IPS DF 4.7 (cell line): ENCODE results near the gene SYNCRIP.
"Not testable (repeated sequence)": the region's sequence is repeated elsewhere in the genome, so short reads cannot be mapped to it uniquely, and the experiment has no call there.

Experiments
- DNase-seq: peaks from one replicate; pipeline ENCODE4 v3.0.0-alpha.2; 2013; ENCODE audit warnings: low spot score; ENCODE audit errors: extremely low read depth

The SYNCRIP gene

DNA sequence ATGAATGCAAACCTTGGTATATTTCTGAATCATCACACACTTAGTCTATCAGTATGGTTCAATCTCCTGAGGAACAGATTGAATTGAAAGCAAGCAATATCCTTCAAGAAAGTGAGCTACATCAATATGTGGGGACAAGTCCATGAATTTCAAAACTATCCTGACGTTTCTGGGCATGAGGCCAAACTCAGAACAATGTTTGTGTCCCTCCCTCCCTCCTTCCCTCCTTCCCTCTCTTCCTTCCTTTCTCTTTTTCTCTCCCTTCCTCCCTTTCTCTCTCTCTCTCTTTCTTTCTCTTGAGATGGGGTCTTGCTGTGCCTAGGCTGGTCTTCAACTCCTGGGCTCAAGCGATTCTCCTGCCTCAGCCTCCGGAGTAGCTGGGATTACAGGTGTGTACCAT lies 27.9 kb upstream of the SYNCRIP start:
- no peak for DNase-seq

GRCh38 chr6:85669735-85670194 lies 27.1 kb upstream of the SYNCRIP start:
- no peak for DNase-seq

- DNase-seq, result no peak
Observed at GRCh38 chr6:85662251-85662650, 19.6 kb upstream of the SYNCRIP start.

GRCh38 chr6:85660181-85660611 lies 17.5 kb upstream of the SYNCRIP start:
- DNase-seq, result no peak

GRCh38 chr6:85650606-85651005 lies 7.9 kb upstream of the SYNCRIP start:
- no peak for DNase-seq

GRCh38 chr6:85644279-85644762 lies 1.6 kb upstream of the SYNCRIP start:
- DNase-seq, result no peak

DNA sequence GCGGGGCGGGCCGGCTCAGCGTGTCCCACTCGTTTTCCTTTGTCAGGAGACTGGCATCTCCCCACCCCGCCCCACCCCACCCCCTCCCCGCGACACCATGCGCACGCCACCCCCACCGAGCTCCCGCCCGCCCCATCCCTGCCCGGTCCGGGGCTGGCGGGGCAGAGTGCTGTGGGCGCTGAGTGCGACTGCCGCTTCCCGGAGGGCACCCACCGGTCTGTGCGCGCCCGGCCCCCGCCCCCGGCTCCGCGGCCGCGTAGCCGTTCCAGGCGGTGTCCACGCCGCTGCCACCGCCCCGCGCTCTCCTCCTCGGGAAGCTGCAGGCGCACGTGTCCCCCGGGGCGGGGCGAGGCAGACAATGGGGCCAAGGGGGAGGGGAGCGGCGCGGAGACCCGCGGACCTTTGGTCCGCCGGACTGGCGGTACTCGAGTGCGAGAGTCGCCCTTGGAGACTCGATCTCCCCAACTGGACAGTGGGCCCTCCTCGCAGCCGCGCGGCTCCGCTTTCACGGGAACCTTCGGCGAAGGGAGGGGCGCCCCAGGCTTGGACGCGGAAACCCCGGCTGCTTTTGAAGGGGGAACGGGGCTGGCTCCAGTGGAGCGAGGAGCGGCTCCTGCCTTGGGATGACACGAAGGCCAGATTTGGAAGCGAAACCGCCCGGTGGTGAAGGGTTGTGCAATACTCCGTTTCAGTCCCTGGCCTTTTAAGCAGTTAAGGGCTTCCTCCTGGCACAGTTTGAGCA lies 1.0 kb upstream of the SYNCRIP start:
- DNase-seq, result no peak

DNA sequence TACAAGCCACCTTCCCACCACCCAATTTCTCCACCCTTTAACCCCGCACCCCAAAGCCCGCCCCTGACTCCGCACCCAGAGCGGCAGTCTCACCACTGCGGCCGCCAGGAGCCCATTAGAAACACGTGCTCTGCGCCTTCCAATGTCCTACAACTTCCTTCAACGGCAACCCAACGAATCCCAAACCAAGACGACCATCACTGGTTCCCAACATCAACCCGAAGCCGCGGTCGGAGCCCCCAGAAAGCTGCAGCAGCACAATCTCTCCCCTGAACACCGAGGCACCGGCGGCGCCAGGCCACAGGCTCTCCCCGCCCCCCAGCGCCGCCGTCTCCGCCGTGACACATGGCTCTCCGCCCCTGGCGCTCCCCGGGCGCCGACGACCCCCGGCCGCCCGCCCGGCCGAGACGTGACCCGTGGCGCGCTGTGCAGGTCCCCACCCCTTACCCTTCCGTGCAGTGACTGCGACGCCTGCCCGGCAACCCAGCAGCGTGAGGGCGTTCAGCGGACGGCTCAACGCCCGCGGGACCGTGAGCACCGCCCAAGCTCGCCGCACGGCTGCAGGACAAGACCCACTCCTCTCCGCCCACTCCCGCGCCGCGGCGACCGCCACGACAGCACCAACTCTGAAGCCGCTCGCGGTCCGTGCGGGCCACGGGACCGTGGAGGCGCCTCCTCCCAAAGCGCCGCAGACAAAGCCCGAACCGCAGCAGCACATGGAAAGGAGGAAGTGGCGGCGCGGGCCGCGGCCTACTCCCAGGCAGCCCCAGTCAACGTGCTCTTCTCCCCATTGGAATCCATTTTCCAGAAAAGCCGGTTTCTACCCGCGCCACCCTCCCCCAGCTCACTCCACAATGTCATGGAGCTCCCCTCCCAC lies 551 bp downstream of the SYNCRIP start:
- no peak for DNase-seq

- no peak for DNase-seq
Observed at GRCh38 chr6:85641522-85641896, 1.2 kb downstream of the SYNCRIP start.

DNA sequence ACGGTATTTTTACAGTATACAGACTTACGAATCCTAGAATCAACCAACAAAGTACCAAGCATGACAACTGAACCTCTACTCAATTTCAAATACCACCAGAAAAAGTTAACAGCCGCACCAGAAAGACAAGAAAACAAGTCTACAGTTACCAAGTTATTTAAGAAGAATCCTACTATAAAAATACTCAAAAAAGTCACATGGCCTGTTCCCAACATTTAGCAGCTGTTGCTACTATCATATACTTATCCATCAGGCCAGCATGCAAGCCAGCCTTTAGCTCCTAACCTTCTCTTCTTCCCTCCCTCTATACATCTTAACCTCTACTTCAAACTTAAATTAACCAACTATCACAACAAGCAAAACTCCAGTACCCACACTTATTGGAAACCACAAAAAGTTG lies 1.9 kb downstream of the SYNCRIP start:
- no peak for DNase-seq

DNA sequence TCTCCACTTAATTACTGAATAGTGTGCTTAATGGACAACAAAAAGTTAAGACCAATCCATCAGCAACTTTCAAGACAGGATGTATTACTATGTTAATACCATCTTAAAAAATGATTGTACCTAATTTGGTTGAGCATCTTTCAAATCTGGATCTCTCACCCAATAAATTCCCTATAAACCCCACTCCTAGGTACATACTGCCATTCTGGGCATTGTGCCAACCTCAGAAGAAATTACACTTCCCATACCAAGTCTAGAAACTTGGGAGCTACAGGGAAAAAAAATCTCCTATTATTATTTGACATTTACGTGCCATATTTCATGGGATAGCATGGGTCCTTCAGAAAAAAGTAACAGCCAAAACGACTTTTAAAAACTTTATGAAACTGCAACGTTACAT lies 5.1 kb downstream of the SYNCRIP start:
- DNase-seq, result no peak

GRCh38 chr6:85632164-85632942 lies 10.3 kb downstream of the SYNCRIP start:
- no peak for DNase-seq

DNA sequence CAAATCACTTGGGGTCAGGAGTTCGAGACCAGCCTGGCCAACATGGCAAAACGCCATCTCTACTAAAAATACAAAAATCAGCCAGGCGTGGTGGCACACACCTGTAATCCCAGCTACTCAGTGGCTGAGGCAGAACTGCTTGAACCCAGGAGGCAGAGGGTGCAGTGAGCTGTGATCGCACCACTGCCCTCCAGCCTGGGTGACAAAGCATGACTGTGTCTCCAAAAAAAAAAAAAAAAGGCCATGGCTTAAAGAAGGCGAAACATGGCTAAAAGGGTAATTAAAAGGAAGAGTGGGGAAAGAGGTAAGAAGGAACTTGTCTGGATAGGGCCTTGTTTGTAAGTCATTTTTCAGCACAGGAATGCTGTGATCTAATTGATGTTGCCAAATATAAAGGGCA lies 11.6 kb downstream of the SYNCRIP start:
- DNase-seq, result not testable (repeated sequence)

- DNase-seq, result no peak
Observed at GRCh38 chr6:85628353-85628752, 14.3 kb downstream of the SYNCRIP start.

DNA sequence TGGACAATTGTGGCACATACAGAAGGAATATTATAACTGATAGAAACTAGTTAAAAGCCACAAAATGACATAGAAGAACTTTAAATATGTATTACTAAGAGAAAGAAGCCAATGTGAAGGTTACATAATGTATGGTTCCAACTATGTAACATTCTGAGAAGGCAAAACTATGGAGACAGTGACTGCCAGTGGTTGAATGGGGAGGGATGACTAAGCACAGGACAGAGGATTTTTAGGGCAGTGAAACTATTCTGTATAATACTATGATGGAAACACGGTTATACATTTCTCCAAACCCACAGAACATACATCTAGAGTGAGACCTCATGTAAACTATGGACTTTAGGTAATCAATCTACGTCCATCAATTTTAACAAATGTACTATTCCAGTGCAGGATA lies 22.4 kb downstream of the SYNCRIP start:
- DNase-seq, result no peak

DNA sequence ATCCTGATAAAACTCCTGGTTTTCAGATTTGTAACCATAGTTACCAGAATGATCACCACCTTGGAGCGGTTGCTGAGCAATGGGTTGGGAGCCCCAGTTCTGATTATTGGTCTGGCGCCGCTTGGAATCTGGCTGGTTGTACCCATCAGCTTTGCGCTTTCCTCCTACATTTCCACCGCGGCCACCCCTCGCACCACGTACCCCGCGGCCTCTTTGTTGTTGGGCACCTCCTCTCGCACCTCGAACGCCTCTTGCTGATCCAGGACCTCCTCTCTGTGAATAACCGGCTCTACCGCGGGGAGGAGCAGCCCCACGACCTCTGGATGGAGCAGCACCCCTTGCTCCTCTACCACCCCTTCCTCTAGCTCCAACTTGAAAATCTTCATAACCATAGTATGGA lies 27.9 kb downstream of the SYNCRIP start:
- DNase-seq, result no peak

DNA sequence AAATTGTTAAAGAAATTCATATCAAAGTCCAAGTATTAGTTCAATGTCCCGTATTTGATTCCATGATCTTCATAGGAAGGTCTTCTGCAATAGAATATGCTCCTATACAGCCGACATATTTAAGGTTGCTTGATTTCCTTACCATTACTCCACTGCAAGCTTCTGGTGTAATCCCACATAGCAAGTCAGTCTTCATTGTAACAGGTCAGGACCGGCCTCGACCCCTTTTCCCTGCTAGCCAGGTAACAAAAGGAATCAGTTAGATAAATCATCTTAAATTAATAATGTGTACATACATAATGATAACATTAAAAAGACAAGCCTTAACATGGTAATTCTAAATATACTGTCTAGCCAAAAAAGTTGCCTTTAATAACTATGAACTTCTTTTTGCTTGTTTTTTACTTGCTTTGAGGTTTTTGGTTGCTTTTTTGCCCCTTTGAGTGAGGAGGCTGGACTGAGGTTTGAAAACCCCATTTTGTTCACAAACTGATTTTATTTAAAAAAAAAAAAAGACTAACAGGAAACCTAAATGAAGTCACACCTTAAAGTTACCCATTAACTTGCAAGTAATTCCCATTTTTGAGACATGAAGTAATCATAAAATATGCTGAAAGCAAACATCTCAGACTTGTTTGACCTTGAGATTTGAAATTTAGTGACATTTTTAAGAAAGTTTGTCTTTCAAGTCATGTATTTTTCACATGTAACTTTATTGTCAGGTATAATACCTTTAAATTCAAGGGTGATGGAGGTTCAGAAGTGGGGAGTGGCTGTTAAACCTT lies 29.8 kb downstream of the SYNCRIP start:
- no peak for DNase-seq

GRCh38 chr6:85610182-85610895 lies 32.3 kb downstream of the SYNCRIP start:
- no peak for DNase-seq

DNA sequence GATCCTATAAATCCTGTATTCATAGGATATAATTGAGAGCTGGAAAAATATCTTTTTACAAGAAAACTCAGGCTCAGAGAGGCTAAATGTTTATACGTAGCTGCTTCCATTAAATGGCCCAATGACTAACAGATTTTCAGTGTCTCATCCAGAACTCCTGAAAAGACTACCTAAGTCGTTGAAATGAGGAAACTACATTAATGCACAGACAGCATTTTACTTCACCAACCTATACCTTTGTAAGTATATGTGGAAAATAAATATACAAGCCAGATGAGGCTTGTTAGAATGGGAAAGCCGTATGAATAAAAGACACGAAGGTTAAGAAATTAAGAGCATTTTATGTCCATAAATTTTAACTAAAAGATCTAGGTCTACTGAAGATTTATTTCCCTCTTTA lies 40.6 kb downstream of the SYNCRIP start:
- DNase-seq, result no peak

DNA sequence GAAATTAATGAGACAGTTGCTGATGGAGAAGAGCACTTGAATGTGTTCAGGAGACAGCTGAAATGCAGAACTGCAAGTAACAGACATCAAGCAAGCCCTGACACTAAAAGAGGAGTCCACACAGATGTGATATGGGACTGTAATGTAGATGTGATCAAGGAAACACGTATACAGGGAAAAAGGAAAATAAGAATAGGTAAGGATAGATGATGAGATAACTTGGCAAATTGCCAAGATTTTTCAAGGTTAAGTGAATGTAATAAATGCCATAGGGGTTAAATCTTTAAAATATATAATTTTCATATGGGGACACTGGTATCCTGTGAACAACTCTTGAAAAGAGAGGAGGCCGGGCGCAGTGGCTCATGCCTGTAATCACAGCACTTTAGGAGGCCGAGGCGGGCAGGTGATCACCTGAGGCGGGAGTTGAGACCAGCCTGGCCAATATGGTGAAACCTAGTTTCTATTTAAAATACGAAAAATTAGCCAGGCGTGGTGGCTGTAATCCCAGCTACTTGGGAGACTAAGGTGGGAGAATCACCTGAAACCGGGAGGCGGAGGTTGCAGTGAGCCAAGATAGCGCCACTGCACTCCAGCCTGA lies 41.9 kb downstream of the SYNCRIP start:
- no peak for DNase-seq
